Lung (tissue), 12 donors: ENCODE data around the gene TMEM63C. TPM values are rescaled to one million over a fixed set of nuclear protein-coding genes. Genes with fewer than 3 reads are reported as not detected.

Experiments used
- ATAC-seq: fragments of 200-7000 bp; cut with Tn5 transposase; one replicate; pipeline ENCODE4 v1.9.1; 2020; ENCODE audit warnings: moderate number of reproducible peaks; ENCODE audit not compliant: insufficient read depth, low FRiP score
- DNase-seq, 3 donors: peaks; one replicate each; pipeline ENCODE4 v3.0.0-alpha.2; 2013 to 2017
- H3K27ac ChIP-seq, 2 donors: one replicate each; pipeline ENCODE4 v1.5.1; 2013; ENCODE audit warnings: mild to moderate bottlenecking in 2 of 2, moderate library complexity in 2 of 2, control low read depth in 1 of 2, inconsistent platforms in 1 of 2, low read depth in 1 of 2, low read length in 1 of 2
- H3K27me3 ChIP-seq, 3 donors: one replicate each; pipeline ENCODE4 v1.5.1; 2013; ENCODE audit warnings: low read length in 2 of 3; ENCODE audit not compliant: control insufficient read depth in 3 of 3, insufficient read depth in 3 of 3
- H3K36me3 ChIP-seq, 4 donors: one replicate each; pipeline ENCODE4 v1.5.1; 2013; ENCODE audit warnings: low read length in 4 of 4, mild to moderate bottlenecking in 1 of 4, moderate library complexity in 1 of 4; ENCODE audit not compliant: control insufficient read depth in 4 of 4, insufficient read depth in 4 of 4
- H3K4me1 ChIP-seq, 5 donors: one replicate each; pipeline ENCODE4 v1.5.1; 2013; ENCODE audit warnings: low read length in 5 of 5, mild to moderate bottlenecking in 2 of 5, moderate library complexity in 1 of 5; ENCODE audit not compliant: control insufficient read depth in 5 of 5, insufficient read depth in 5 of 5
- H3K4me3 ChIP-seq: one replicate; pipeline ENCODE4 v1.5.1; 2013; ENCODE audit warnings: mild to moderate bottlenecking, control low read depth, moderate library complexity
- H3K9ac ChIP-seq, 2 donors: one replicate each; pipeline ENCODE4 v1.5.1; 2013; ENCODE audit warnings: low read length in 2 of 2, control low read depth in 1 of 2; ENCODE audit not compliant: insufficient read depth in 1 of 2
- H3K9me3 ChIP-seq, 4 donors: one replicate each; pipeline ENCODE4 v1.5.1; 2013; ENCODE audit warnings: low read length in 3 of 4, mild to moderate bottlenecking in 1 of 4, moderate library complexity in 1 of 4; ENCODE audit not compliant: control insufficient read depth in 4 of 4, insufficient read depth in 3 of 4
- CTCF ChIP-seq: IDR thresholded peaks from 2 replicates; pipeline ENCODE4 v1.5.1; 2012; ENCODE audit warnings: mild to moderate bottlenecking; ENCODE audit errors: control extremely low read depth, extremely low read depth
- WGBS, 2 donors: extraction: QIAGEN DNeasy Blood & Tissue Kit; methylation state at CpG; one replicate each; pipeline ENCODE4 v1.1.7; 2013; 5-methylcytosine and 5-hydroxymethylcytosine counted together
- polyA plus RNA-seq, 2 donors: library from polyadenylated mRNA; stranded (reverse); fragments of 200-250 nt; gene quantifications; one replicate each; pipeline ENCODE4 v1.2.1, GENCODE V29; 2013
- total RNA-seq, 2 donors: library from RNA; depleted of rRNA in 1 of 2; stranded (reverse); fragments of >200 nt in 1 of 2; gene quantifications; one replicate each; pipeline ENCODE4 v1.2.1, GENCODE V29; 2014 to 2021
- donor health status: control.
- donor health status: control.
- donor health status: Bipolar disorder and iron deficiency.
- donor health status: healthy.
- donor health status: DM: yes; HTN: yes; CAD: no.

The TMEM63C gene
- total and polyA plus RNA-seq, 4 donors: 0.20 to 1.2 (median 0.45) TPM

GRCh38 chr14:77219591-77219990 lies 38.0 kb downstream of the TMEM63C start:
- DNase-seq (no peak), ATAC-seq (no peak)
- H3K4me1 ChIP-seq: no peaks in the 10 kb centered on the region
- WGBS, 2 donors: 52 to 69% methylated on average over 10 of the region's 10 CpGs
- H3K36me3 ChIP-seq: no peaks in the 10 kb centered on the region
- H3K27ac ChIP-seq: no peak overlapping the region
- no peak overlapping the region for H3K9ac ChIP-seq
- TF ChIP-seq CTCF: no peak
- peaks cover 0 to 10% (median 0%) of the 10 kb centered on the region in 3 donors for H3K27me3 ChIP-seq
- H3K9me3 ChIP-seq: no peaks in the 10 kb centered on the region
- no peak overlapping the region for H3K4me3 ChIP-seq

- WGBS, 2 donors: 49 to 52% methylated on average over 13 to 18 of the region's 24 CpGs
- no peak for TF ChIP-seq CTCF
These were observed 38.8 kb downstream of the TMEM63C start for GRCh38 chr14:77220246-77221017.

GRCh38 chr14:77221241-77221871 lies 39.8 kb downstream of the TMEM63C start:
- DNase-seq: no peak
- TF ChIP-seq CTCF: no peak
- Histone ChIP-seq H3K9me3 (peaks cover 0 to 2% (median 0%) of the 10 kb centered on the region in 4 donors), H3K27ac (no peak overlapping the region), H3K4me1 (no peaks in the 10 kb centered on the region), H3K27me3 (peaks cover 0 to 6% (median 0%) of the 10 kb centered on the region in 3 donors), H3K9ac (no peak overlapping the region), H3K4me3 (no peak overlapping the region), H3K36me3 (no peaks in the 10 kb centered on the region)
- ATAC-seq: no peak
- WGBS, 2 donors: 67 to 76% methylated on average over 19 to 20 of the region's 23 CpGs

More at GRCh38 chr14:77220246-77221017, 38.8 kb downstream of the TMEM63C start:
- Histone ChIP-seq H3K4me1 (no peaks in the 10 kb centered on the region), H3K4me3 (no peak overlapping the region), H3K27ac (no peak overlapping the region), H3K9ac (no peak overlapping the region), H3K9me3 (no peaks in the 10 kb centered on the region), H3K36me3 (no peaks in the 10 kb centered on the region), H3K27me3 (peaks cover 0 to 10% (median 0%) of the 10 kb centered on the region in 3 donors)
- DNase-seq: no peak
- no peak for ATAC-seq
